OCI-LY7 (cell line): ENCODE results near the gene GNAZ.

ENCODE experiments used
- EZH2phosphoT487 ChIP-seq: fragments of 200-600 bp; sonication (generic); IDR thresholded peaks from 2 replicates; pipeline ENCODE4 v1.6.1; 2018; ENCODE audit warnings: low read depth, borderline replicate concordance, mild to moderate bottlenecking, mixed run types, antibody characterized with exemption, low read length, moderate library complexity, mixed read lengths
- TF ChIP-seq, protein P1 (sequence below): fragments of 200-600 bp; sonication (generic); conservative IDR thresholded peaks from 2 replicates; pipeline ENCODE4 v1.5.1; 2014; ENCODE audit warnings: mild to moderate bottlenecking, antibody characterized with exemption, low read length, moderate library complexity, mixed read lengths

DNA sequence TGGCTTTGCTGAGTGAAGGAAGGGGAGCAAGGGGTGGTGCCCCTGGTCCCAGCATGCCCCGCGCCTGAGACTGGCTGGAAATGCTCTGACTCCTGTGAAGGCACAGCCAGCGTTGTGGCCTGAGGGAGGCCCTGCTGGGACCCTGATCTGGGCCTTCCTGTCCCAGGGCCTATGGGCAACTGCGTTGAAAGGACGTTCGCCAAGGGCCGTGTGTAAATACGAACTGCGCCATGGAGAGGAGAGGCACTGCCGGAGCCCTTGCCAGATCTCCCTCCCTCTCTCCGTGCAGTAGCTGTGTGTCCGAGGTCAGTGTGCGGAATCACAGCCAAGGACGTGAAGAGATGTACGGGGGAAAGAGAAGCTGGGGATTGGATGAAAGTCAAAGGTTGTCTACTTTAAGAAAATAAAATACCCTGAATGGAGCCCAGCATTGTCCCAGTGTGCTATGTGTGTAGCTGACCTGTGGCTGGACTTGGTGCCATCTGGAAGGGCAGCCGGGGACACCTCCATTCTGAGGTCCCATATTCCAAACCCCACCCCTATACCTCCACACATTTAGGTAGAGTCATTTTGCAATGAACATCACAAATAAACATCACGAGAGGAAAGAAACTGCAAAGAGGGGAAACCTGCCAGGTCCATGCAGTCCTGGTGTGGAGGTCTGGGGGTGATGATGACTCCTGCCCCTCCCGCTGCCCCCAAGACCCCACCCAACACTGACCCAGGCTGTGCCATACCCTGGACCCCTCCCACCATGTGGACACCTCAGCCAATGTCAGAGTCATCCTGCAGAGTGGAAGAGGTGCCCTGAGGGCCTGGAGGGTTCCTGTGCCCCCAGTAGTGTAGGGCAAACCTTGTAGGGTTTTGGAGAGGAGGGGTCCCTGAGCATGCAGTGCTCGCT, 54.5 kb downstream of the GNAZ start:
- TF ChIP-seq, protein P1, sequence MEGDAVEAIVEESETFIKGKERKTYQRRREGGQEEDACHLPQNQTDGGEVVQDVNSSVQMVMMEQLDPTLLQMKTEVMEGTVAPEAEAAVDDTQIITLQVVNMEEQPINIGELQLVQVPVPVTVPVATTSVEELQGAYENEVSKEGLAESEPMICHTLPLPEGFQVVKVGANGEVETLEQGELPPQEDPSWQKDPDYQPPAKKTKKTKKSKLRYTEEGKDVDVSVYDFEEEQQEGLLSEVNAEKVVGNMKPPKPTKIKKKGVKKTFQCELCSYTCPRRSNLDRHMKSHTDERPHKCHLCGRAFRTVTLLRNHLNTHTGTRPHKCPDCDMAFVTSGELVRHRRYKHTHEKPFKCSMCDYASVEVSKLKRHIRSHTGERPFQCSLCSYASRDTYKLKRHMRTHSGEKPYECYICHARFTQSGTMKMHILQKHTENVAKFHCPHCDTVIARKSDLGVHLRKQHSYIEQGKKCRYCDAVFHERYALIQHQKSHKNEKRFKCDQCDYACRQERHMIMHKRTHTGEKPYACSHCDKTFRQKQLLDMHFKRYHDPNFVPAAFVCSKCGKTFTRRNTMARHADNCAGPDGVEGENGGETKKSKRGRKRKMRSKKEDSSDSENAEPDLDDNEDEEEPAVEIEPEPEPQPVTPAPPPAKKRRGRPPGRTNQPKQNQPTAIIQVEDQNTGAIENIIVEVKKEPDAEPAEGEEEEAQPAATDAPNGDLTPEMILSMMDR, result no peak
- no peak for TF ChIP-seq EZH2phosphoT487
